Esophagus (tissue), 2 donors: ENCODE measurements around the gene PARD6G. TPM values are rescaled to one million over a fixed set of nuclear protein-coding genes. Genes with fewer than 3 reads are reported as not detected.
A peak's percentile ranks its signal among the peaks of the same experiment; 100 is the strongest.

Source experiments
- H3K27ac ChIP-seq, 2 donors: one replicate each; pipeline ENCODE4 v1.5.1; 2013; ENCODE audit warnings: low read depth in 2 of 2, mild to moderate bottlenecking in 2 of 2, inconsistent platforms in 1 of 2, low read length in 1 of 2, moderate library complexity in 1 of 2
- H3K27me3 ChIP-seq, 2 donors: one replicate each; pipeline ENCODE4 v1.6.1; 2013; ENCODE audit warnings: low read length in 2 of 2, control low read depth in 1 of 2, mild to moderate bottlenecking in 1 of 2; ENCODE audit not compliant: insufficient read depth in 2 of 2, control insufficient read depth in 1 of 2
- H3K36me3 ChIP-seq, 2 donors: one replicate each; pipeline ENCODE4 v1.6.1; 2013; ENCODE audit warnings: low read length in 1 of 2; ENCODE audit not compliant: control insufficient read depth in 2 of 2, insufficient read depth in 2 of 2
- H3K4me1 ChIP-seq, 2 donors: one replicate each; pipeline ENCODE4 v1.6.1; 2013; ENCODE audit warnings: low read length in 1 of 2; ENCODE audit not compliant: control insufficient read depth in 2 of 2, insufficient read depth in 2 of 2
- H3K4me3 ChIP-seq, 2 donors: one replicate each; pipeline ENCODE4 v1.5.1; 2013; ENCODE audit warnings: low read length in 2 of 2, mild to moderate bottlenecking in 2 of 2, low read depth in 1 of 2, moderate library complexity in 1 of 2
- H3K9me3 ChIP-seq, 2 donors: one replicate each; pipeline ENCODE4 v1.6.1; 2013; ENCODE audit warnings: mild to moderate bottlenecking in 2 of 2, low read depth in 1 of 2, low read length in 1 of 2, moderate library complexity in 1 of 2; ENCODE audit not compliant: control insufficient read depth in 2 of 2, insufficient read depth in 1 of 2
- WGBS, 2 donors: extraction: QIAGEN DNeasy Blood & Tissue Kit; methylation state at CpG; one replicate each; pipeline ENCODE4 v1.1.7; 2013; 5-methylcytosine and 5-hydroxymethylcytosine counted together
- polyA plus RNA-seq, 2 donors: library from polyadenylated mRNA; stranded (reverse); fragments of 200-250 nt; gene quantifications; one replicate each; pipeline ENCODE4 v1.2.3, GENCODE V29; 2013
- donor health status: healthy with polysubstance abuse.
- donor health status: Bipolar disorder and iron deficiency.

The PARD6G gene
- polyA plus RNA-seq, 2 donors = 10.9 to 15.9 TPM

DNA sequence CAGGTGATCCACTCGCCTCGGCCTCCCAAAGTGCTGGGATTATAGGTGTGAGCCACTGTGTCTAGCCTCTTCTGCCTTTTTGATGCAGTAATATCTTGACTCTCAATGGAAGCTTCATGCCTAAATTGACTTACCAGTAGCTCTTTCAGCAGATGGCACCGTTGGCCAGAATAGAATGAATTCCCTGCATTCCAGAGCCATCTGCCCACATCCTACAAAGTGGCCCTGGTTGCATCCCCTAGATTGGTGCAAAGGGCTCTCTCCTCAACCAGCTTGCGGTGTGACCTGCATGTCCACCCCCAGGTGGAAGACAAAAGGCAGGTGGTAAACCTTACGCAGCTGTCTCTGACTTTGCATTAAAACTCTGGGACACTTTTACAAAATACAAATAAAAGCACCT is 4.4 kb upstream of the PARD6G start:
- Histone ChIP-seq H3K4me1 (peaks cover 0 to 6% of the 10 kb centered on the region in 2 donors), H3K4me3 (no peak overlapping the region), H3K27me3 (no peaks in the 10 kb centered on the region), H3K36me3 (no peaks in the 10 kb centered on the region), H3K9me3 (no peaks in the 10 kb centered on the region), H3K27ac (no peak overlapping the region)
- 77 to 88% methylated on average over 5 of the region's 5 CpGs for WGBS, 2 donors

DNA sequence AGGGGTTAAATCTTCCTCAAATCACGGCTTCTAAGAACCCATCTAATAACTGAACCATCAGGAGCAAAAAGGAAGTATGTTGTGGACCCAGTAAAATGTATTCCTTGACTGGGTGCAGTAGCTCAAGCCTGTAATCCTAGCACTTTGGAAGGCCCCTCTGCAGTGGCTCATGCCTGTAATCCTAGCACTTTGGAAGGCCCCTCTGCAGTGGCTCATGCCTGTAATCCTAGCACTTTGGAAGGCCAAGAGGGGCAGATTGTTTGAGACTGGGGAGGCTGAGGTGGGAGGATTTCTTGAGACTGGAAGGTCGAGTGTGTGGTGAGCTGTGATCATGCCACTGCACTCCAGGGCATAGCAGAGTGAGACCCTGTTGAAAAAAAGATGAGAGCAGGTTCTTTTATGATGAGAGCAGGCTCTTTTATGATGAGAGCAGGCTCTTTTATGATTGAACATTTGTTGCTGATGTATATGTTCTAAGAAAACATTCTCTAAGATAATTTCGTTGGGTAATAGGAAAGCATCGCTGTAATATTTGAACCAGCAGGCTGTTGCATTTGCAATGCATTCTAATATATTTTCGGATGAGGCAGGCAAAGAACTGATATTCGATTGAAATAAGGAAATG is 3.5 kb upstream of the PARD6G start:
- Histone ChIP-seq H3K27ac (no peak overlapping the region), H3K27me3 (no peaks in the 10 kb centered on the region), H3K36me3 (no peaks in the 10 kb centered on the region), H3K9me3 (no peaks in the 10 kb centered on the region), H3K4me3 (no peak overlapping the region), H3K4me1 (peaks cover 0 to 4% of the 10 kb centered on the region in 2 donors)
- 67 to 80% methylated on average over 6 of the region's 6 CpGs for WGBS, 2 donors

DNA sequence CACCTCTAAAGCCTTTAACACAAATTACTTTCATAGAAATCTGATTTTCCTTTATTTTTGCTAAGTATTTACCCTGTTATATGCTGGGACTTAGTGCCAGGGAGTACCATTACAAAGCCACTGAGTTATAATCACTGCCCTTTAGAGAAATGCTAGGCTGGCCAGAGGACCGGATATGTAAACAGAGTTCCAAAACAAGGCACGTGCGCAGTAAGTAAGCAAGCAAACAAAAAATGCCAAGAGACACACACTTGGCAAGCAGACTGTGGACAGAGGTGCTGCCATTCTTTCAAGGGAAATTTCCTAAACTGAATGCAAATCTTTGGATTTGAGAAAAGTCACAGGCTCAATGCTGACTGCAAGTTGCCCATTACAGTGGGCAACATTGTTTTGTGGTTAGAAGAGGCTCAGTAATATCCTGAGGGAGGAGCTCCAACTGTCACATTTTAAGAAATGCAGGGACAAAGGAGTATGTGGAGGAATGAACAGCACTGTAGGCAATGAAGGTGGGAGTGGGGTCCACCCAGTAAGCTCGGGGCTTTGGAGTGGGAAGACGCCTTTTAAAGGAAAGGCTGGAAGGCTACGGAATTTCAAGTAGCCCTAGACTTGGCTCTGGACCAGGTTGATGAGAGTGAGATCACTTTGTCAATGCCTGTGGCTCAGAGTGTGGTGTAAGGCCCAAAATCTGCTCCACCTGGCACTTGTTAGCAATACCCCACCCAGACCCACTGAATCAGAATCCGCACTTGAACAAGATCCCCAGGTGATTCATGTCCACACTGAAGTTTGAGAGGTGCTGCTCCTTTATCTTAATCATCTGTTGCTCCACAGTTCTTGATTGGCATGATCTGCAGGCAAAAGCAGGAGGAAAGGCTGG is 2.1 kb upstream of the PARD6G start:
- Histone ChIP-seq H3K36me3 (no peaks in the 10 kb centered on the region), H3K9me3 (no peaks in the 10 kb centered on the region), H3K27ac (peak overlapping the region in 1 of 2 donors; percentile 81), H3K4me3 (no peak overlapping the region), H3K27me3 (no peaks in the 10 kb centered on the region), H3K4me1 (peaks cover 0 to 10% of the 10 kb centered on the region in 2 donors)
- WGBS, 2 donors = 48 to 52% methylated on average over 7 of the region's 7 CpGs

DNA sequence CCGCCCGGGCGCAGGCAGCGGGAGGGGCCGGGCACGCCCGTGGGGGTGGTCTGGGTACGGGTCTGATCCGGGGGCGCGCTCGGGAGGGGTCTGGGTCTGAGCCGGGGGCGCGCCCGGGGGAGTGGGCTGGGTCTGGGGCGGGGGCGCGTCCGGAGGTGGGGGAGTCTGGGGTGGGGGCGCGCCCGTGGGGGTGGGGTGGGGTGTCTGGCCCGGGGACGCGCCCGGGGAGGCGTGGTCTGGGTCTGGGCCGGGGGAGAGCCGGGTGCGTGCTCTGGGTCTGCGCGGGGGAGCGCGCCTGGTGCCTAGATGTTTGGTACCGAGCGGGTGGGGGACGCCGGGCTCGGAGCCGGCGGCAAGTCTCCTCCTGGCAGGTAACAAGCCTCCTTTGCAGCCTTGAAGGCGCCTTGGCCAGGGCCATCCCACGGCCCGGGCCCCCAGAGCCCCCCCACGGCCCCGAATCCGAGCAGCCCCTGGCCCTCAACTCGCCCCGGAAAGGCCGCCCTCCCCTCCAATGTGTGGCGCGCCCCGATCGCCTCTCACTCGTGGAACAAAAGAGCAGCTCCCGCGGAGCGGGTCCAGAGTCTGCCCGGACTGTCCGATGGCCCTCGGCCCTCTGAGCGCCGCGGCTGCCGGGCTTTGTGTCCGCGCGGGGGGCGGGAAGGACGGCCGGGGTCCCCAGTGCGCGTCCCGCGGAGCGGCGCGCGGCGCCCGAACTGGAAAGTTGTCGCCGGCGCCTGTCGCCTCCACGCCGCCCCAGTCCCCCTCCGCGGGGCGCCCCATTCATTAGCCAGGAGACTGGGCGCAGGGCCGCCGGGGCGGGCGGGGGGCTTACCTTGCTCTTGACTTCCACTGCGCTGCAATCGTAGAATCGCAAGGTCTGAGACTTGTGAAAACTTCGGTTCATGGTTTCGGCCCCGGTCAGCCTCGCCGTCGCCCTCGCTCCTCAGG is 595 bp downstream of the PARD6G start:
- peak overlapping the region; percentile 60 to 84 for H3K27ac ChIP-seq
- H3K27me3 ChIP-seq = no peaks in the 10 kb centered on the region
- peak overlapping the region; percentile 62 to 85 for H3K4me3 ChIP-seq
- peaks cover 4 to 15% of the 10 kb centered on the region in 2 donors for H3K4me1 ChIP-seq
- WGBS, 2 donors = 1 to 2% methylated on average over 76 to 105 of the region's 106 CpGs
- H3K9me3 ChIP-seq = no peaks in the 10 kb centered on the region
- peaks cover 0 to 2% of the 10 kb centered on the region in 2 donors for H3K36me3 ChIP-seq

DNA sequence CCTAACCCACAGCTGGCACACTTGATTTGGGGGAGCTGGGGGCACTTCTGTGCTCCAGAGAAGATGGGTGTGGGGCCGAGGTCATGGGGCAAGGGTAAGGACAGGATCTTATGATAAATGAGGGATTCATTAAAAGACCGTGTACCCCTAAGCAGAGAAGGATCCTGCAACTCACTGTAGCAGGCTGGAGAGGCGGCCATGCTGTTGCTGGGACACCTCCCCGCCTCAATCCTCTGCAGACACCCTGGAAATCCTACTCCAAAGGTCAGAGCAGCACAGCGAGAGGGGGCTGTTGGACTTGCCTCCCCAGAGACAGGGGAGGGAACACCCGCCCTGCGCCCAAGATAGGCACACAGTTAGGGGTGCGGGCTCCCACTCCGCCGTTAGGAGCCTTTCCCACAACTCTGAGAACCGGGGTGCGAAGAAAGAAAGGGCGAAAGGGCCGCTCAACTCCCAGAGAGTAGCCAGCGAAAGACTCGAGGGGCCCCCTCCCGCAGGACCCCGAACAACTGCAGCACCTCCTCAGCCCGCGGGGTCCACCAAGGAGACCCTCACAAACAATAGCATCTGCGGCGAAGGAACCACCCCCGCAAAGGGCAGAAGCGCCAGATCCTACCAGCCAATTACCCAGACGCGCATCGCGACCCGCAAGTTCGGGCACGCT is 1.4 kb downstream of the PARD6G start:
- H3K36me3 ChIP-seq = peaks cover 0 to 2% of the 10 kb centered on the region in 2 donors
- H3K9me3 ChIP-seq = no peaks in the 10 kb centered on the region
- H3K4me3 ChIP-seq = peak overlapping the region; percentile 62 to 85
- H3K27ac ChIP-seq = peak overlapping the region; percentile 75 to 84
- H3K27me3 ChIP-seq = no peaks in the 10 kb centered on the region
- peaks cover 6 to 23% of the 10 kb centered on the region in 2 donors for H3K4me1 ChIP-seq
- 19% methylated on average over 27 to 31 of the region's 31 CpGs for WGBS, 2 donors

DNA sequence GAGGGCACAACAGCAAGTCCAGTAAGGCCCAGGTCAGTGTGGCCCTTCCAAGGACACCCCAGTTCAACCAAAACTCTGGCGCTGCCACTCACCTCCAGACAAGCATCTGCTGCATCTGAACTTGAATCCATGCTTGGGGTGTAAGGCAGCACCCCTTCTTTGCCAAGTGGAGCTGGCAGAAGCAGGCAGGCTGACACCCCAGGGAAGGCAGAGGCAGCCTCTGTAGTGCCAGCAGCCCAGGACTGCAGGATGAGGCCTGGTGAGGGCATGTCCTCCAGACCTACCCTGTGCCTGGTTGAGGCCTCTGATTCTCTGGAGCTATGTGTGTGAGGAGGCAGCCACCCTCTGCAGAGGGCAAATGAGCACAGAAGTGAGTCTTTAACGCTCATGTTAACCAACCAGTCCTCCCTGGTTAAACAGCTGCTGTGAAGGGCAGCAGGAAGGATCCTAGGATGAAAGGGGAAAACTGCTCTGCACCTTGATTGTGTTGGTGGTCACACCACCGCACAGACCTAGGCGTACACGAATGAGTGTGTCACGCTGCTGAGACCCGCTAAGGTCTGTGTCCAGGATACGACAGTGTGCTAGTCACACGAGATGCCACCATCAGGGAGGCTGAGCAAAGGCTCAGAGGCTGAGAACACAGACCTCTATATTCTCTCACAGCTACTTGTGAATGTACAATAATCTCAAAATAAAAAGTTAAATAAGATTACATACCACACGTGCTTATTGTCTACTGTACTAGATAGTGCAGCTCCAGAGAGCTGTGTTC is 2.2 kb downstream of the PARD6G start:
- 64 to 78% methylated on average over 10 of the region's 10 CpGs for WGBS, 2 donors
- H3K36me3 ChIP-seq = peaks cover 0 to 2% of the 10 kb centered on the region in 2 donors
- H3K4me3 ChIP-seq = peak overlapping the region in 1 of 2 donors; percentile 62
- H3K9me3 ChIP-seq = no peaks in the 10 kb centered on the region
- peak overlapping the region in 1 of 2 donors; percentile 75 for H3K27ac ChIP-seq
- peaks cover 9 to 27% of the 10 kb centered on the region in 2 donors for H3K4me1 ChIP-seq
- no peaks in the 10 kb centered on the region for H3K27me3 ChIP-seq

DNA sequence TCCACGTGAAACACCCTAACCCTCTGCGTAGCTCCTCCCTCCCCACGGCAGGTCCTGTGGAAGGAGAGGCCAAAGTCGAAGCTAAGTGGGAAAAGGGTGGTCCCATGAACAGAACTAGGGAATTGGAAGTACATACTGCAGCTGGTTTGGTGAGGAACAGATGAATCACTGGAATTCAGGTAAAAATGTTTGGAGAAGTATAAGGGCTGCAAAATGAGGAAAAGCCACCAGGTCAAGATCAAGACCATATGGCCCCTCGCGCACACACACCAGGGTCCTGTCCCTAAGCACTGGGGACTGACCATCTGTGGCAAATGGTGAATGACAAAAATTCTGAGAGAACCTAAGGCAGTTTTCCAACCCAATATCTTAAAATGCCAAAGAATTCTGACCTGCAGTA is 3.1 kb downstream of the PARD6G start:
- H3K9me3 ChIP-seq = no peaks in the 10 kb centered on the region
- no peak overlapping the region for H3K4me3 ChIP-seq
- 80 to 84% methylated on average over 6 of the region's 6 CpGs for WGBS, 2 donors
- H3K36me3 ChIP-seq = peaks cover 0 to 2% of the 10 kb centered on the region in 2 donors
- H3K4me1 ChIP-seq = peaks cover 9 to 26% of the 10 kb centered on the region in 2 donors
- H3K27me3 ChIP-seq = no peaks in the 10 kb centered on the region
- no peak overlapping the region for H3K27ac ChIP-seq

DNA sequence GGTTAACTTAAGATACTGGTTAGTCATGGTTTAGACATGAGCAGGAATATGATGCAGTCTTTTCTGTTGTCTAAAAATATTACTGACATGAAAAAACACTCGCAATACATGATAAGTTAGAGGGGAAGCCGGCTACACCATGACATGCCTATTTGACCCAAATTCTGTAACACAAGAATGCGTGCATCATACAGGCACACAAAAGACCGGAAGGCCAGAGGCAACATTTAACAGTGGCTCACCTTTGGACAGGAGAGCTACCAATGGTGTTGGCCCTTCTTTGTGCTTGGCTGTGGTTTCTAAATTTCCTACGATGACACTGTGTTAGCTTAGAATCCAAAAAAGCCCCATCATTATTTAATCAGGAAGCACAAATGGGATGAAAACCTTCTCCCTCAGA is 4.1 kb downstream of the PARD6G start:
- peaks cover 0 to 2% of the 10 kb centered on the region in 2 donors for H3K36me3 ChIP-seq
- WGBS, 2 donors = 72 to 75% methylated on average over 5 of the region's 5 CpGs

More for the DNA sequence above, 4.1 kb downstream of the PARD6G start:
- Histone ChIP-seq H3K9me3 (no peaks in the 10 kb centered on the region), H3K4me1 (peaks cover 9 to 30% of the 10 kb centered on the region in 2 donors), H3K27ac (no peak overlapping the region), H3K4me3 (no peak overlapping the region), H3K27me3 (no peaks in the 10 kb centered on the region)
